NCI-H128 (cell line): ENCODE results near the gene SLC27A6.

Experiments
- DNase-seq: peaks from one replicate; lab custom pipeline; 2025; ENCODE audit not compliant: unreplicated experiment; lab: John Stamatoyannopoulos, UW

SLC27A6 gene

GRCh38 chr5:129061849-129062248 lies 96.6 kb downstream of the SLC27A6 start:
- DNase-seq, result no peak

- DNase-seq, result no peak
Measured at GRCh38 chr5:129063483-129064113, 98.3 kb downstream of the SLC27A6 start.

GRCh38 chr5:129065721-129066120 lies 100.4 kb downstream of the SLC27A6 start:
- DNase-seq, result no peak

- no peak for DNase-seq
Measured at GRCh38 chr5:129067745-129068144, 102.5 kb downstream of the SLC27A6 start.

GRCh38 chr5:129069292-129069691 lies 104.0 kb downstream of the SLC27A6 start:
- DNase-seq, result no peak

- DNase-seq, result no peak
Measured at GRCh38 chr5:129073111-129073510, 107.8 kb downstream of the SLC27A6 start.

- no peak for DNase-seq
Measured at GRCh38 chr5:129074903-129075302, 109.6 kb downstream of the SLC27A6 start.

- DNase-seq, result no peak
Measured at GRCh38 chr5:129077433-129078075, 112.3 kb downstream of the SLC27A6 start.

- no peak for DNase-seq
Measured at GRCh38 chr5:129078247-129078646, 113.0 kb downstream of the SLC27A6 start.

- DNase-seq, result no peak
Measured at GRCh38 chr5:129078660-129079059, 113.4 kb downstream of the SLC27A6 start.

- no peak for DNase-seq
Measured at GRCh38 chr5:129079496-129079895, 114.2 kb downstream of the SLC27A6 start.

- DNase-seq, result no peak
Measured at GRCh38 chr5:129080766-129081165, 115.5 kb downstream of the SLC27A6 start.

- DNase-seq, result no peak
Measured at GRCh38 chr5:129082225-129083136, 117.2 kb downstream of the SLC27A6 start.
